HG02759 (cell line): Measurements from ENCODE around the gene CUL2.
A peak's percentile ranks its signal among the peaks of the same experiment; 100 is the strongest.

Experiments
- ATAC-seq: cut with Tn5 transposase; IDR thresholded peaks from one replicate; pipeline ENCODE4 v1.9.1; 2021; ENCODE audit warnings: mild to moderate bottlenecking, moderate library complexity; ENCODE audit not compliant: unreplicated experiment

Gene CUL2

GRCh38 chr10:35090162-35090954, at the start of gene CUL2:
Gene CUL2, minus strand, starts transcription at chr10:35090341. Its CDS starts 19,024 bp downstream, at chr10:35071317.
- peak; percentile 97 for ATAC-seq

- ATAC-seq, result peak; percentile 53
Measured at GRCh38 chr10:35136263-35136815, 46.2 kb upstream of the CUL2 start.

- no peak for ATAC-seq
Measured at GRCh38 chr10:35135861-35136260, 45.7 kb upstream of the CUL2 start.

GRCh38 chr10:35133586-35133985, 43.4 kb upstream of the CUL2 start:
- ATAC-seq, result no peak

- no peak for ATAC-seq
Measured at GRCh38 chr10:35132727-35133126, 42.6 kb upstream of the CUL2 start.

- no peak for ATAC-seq
Measured at GRCh38 chr10:35130663-35131062, 40.5 kb upstream of the CUL2 start.

GRCh38 chr10:35129185-35129674, 39.1 kb upstream of the CUL2 start:
- ATAC-seq, result no peak

- peak; percentile 20 for ATAC-seq
Measured at GRCh38 chr10:35127289-35127891, 37.2 kb upstream of the CUL2 start.

- ATAC-seq, result peak; percentile 85
Measured at GRCh38 chr10:35126530-35127288, 36.6 kb upstream of the CUL2 start, which contains the start of gene CREM. Gene CREM, plus strand, starts transcription at chr10:35126846. Its CDS starts 10,990 bp downstream, at chr10:35137836.

- ATAC-seq, result no peak
Measured at GRCh38 chr10:35126062-35126529, 36.0 kb upstream of the CUL2 start.

GRCh38 chr10:35124540-35124939, 34.4 kb upstream of the CUL2 start:
- no peak for ATAC-seq

GRCh38 chr10:35119378-35119777, 29.2 kb upstream of the CUL2 start:
- ATAC-seq, result no peak

GRCh38 chr10:35112571-35112970, 22.4 kb upstream of the CUL2 start:
- no peak for ATAC-seq

GRCh38 chr10:35103882-35104281, 13.7 kb upstream of the CUL2 start:
- no peak for ATAC-seq

GRCh38 chr10:35097510-35097909, 7.4 kb upstream of the CUL2 start:
- ATAC-seq, result no peak

- ATAC-seq, result no peak
Measured at GRCh38 chr10:35096312-35096711, 6.2 kb upstream of the CUL2 start.

- no peak for ATAC-seq
Measured at GRCh38 chr10:35092851-35093250, 2.7 kb upstream of the CUL2 start.

- no peak for ATAC-seq
Measured at GRCh38 chr10:35091994-35092790, 2.1 kb upstream of the CUL2 start.

GRCh38 chr10:35089611-35090161, 455 bp downstream of the CUL2 start:
- ATAC-seq, result peak; percentile 34

GRCh38 chr10:35083242-35083641, 6.9 kb downstream of the CUL2 start:
- ATAC-seq, result no peak
